ENCODE data around the gene COX8C.

Gene COX8C

GRCh38 chr14:93329965-93330608, 16.9 kb upstream of the COX8C start:
- TF ChIP-seq CTCF (IDR thresholded peaks at IDR 0.05; ENCODE audit: low read depth, low read length, poor library complexity, severe bottlenecking): no peak
- no peak for TF ChIP-seq EZH2phosphoT487 (IDR thresholded peaks at IDR 0.05; ENCODE audit: borderline replicate concordance, low read length)
- H3K4me3 ChIP-seq (ENCODE audit: low read length): no peak overlapping the region
- H3F3A ChIP-seq (ENCODE audit: control insufficient read depth, insufficient read depth): peaks cover 6% of the 10 kb centered on the region; the same call in 1 of the 2 replicates
- H3K9me2 ChIP-seq (replicated peaks; ENCODE audit: control insufficient read depth, low read length): no peaks in the 10 kb centered on the region; the same call in 1 of the 2 replicates
- H3K9me3 ChIP-seq (ENCODE audit: control insufficient read depth, insufficient read depth, low read length): no peaks in the 10 kb centered on the region
- peaks cover 92% of the 10 kb centered on the region for H3K79me2 ChIP-seq (ENCODE audit: control insufficient read depth, low read length)
- no peaks in the 10 kb centered on the region for H3K27me3 ChIP-seq (ENCODE audit: control insufficient read depth, low read length)
- no peak overlapping the region for H3K4me2 ChIP-seq (ENCODE audit: low read length)
- H3K4me1 ChIP-seq (ENCODE audit: control insufficient read depth, low read length): peaks cover 35% of the 10 kb centered on the region
- H3K36me3 ChIP-seq (ENCODE audit: control insufficient read depth, low read length): 0 out of 2 replicates have a peak, but pooled peaks cover 5% of the 10 kb centered on the region
- no peak overlapping the region for H3K27ac ChIP-seq (ENCODE audit: low read depth, low read length)
- peaks cover 15% of the 10 kb centered on the region; the same call in 1 of the 2 replicates for H4K20me1 ChIP-seq (ENCODE audit: control insufficient read depth, insufficient read depth, low read depth, low read length)

GRCh38 chr14:93330609-93331000, 16.4 kb upstream of the COX8C start:
- Histone ChIP-seq H3K36me3 (ENCODE audit: control insufficient read depth, low read length) (0 out of 2 replicates have a peak, but pooled peaks cover 5% of the 10 kb centered on the region), H3K4me2 (ENCODE audit: low read length) (peak overlapping the region; percentile 74), H3K27ac (ENCODE audit: low read depth, low read length) (no peak overlapping the region), H3K4me3 (ENCODE audit: low read length) (peak overlapping the region; percentile 91), H3K4me1 (ENCODE audit: control insufficient read depth, low read length) (peaks cover 35% of the 10 kb centered on the region), H3K9me2 (replicated peaks; ENCODE audit: control insufficient read depth, low read length) (no peaks in the 10 kb centered on the region; the same call in 1 of the 2 replicates), H4K20me1 (ENCODE audit: control insufficient read depth, insufficient read depth, low read depth, low read length) (peaks cover 15% of the 10 kb centered on the region; the same call in 1 of the 2 replicates), H3F3A (ENCODE audit: control insufficient read depth, insufficient read depth) (peaks cover 8% of the 10 kb centered on the region; the same call in 1 of the 2 replicates), H3K79me2 (ENCODE audit: control insufficient read depth, low read length) (peaks cover 87% of the 10 kb centered on the region), H3K9me3 (ENCODE audit: control insufficient read depth, insufficient read depth, low read length) (no peaks in the 10 kb centered on the region), H3K27me3 (ENCODE audit: control insufficient read depth, low read length) (no peaks in the 10 kb centered on the region)
- TF ChIP-seq CTCF (IDR thresholded peaks at IDR 0.05; ENCODE audit: low read depth, low read length, poor library complexity, severe bottlenecking) (no peak), EZH2phosphoT487 (IDR thresholded peaks at IDR 0.05; ENCODE audit: borderline replicate concordance, low read length) (no peak)

- Histone ChIP-seq H3K9me2 (replicated peaks; ENCODE audit: control insufficient read depth, low read length) (no peaks in the 10 kb centered on the region; the same call in 1 of the 2 replicates), H3K4me2 (ENCODE audit: low read length) (peak overlapping the region; percentile 74), H3K27me3 (ENCODE audit: control insufficient read depth, low read length) (no peaks in the 10 kb centered on the region), H3K9me3 (ENCODE audit: control insufficient read depth, insufficient read depth, low read length) (0 out of 2 replicates have a peak, but pooled peaks cover 4% of the 10 kb centered on the region), H3K36me3 (ENCODE audit: control insufficient read depth, low read length) (0 out of 2 replicates have a peak, but pooled peaks cover 5% of the 10 kb centered on the region), H3F3A (ENCODE audit: control insufficient read depth, insufficient read depth) (peaks cover 8% of the 10 kb centered on the region; the same call in 1 of the 2 replicates), H3K4me1 (ENCODE audit: control insufficient read depth, low read length) (peaks cover 35% of the 10 kb centered on the region), H3K27ac (ENCODE audit: low read depth, low read length) (no peak overlapping the region), H3K4me3 (ENCODE audit: low read length) (peak overlapping the region; percentile 91), H4K20me1 (ENCODE audit: control insufficient read depth, insufficient read depth, low read depth, low read length) (peaks cover 15% of the 10 kb centered on the region; the same call in 1 of the 2 replicates), H3K79me2 (ENCODE audit: control insufficient read depth, low read length) (peaks cover 81% of the 10 kb centered on the region)
- TF ChIP-seq EZH2phosphoT487 (IDR thresholded peaks at IDR 0.05; ENCODE audit: borderline replicate concordance, low read length) (no peak), CTCF (IDR thresholded peaks at IDR 0.05; ENCODE audit: low read depth, low read length, poor library complexity, severe bottlenecking) (no peak)
These were observed 15.8 kb upstream of the COX8C start for GRCh38 chr14:93331002-93331727.

Measured in DOHH2 (cell line).